ENCODE data around the gene ITFG1.

- TF ChIP-seq CTCF (IDR thresholded peaks at IDR 0.05) (no peak), EP300 (IDR thresholded peaks at IDR 0.05; ENCODE audit: low read depth) (no peak)
Measured at GRCh38 chr16:47162670-47163420, 298.0 kb downstream of the ITFG1 start.

Measured in transverse colon (tissue), 3 donors.